Fibroblast of pulmonary artery (primary cell): Measurements from ENCODE around the gene XIST.
"Not testable (repeated sequence)": the region's sequence is repeated elsewhere in the genome, so short reads cannot be mapped to it uniquely, and the experiment has no call there.

Experiments used
- DNase-seq: peaks from one replicate; pipeline ENCODE4 v3.0.0-alpha.2; 2010; ENCODE audit warnings: low read depth
- H3K4me3 ChIP-seq: replicated peaks from 2 replicates; pipeline ENCODE4 v1.5.1; 2011; ENCODE audit warnings: low read depth, mild to moderate bottlenecking, control low read depth, low read length, moderate library complexity
- TF ChIP-seq, protein P1 (sequence below): IDR thresholded peaks from 2 replicates; pipeline ENCODE4 v1.5.1; 2011; ENCODE audit warnings: mild to moderate bottlenecking, control low read depth, low read length, inconsistent platforms; ENCODE audit errors: missing control alignments

The XIST gene

GRCh38 chrX:73812256-73812655, 40.3 kb downstream of the XIST start:
- no peak overlapping the region for H3K4me3 ChIP-seq
- TF ChIP-seq, protein P1, sequence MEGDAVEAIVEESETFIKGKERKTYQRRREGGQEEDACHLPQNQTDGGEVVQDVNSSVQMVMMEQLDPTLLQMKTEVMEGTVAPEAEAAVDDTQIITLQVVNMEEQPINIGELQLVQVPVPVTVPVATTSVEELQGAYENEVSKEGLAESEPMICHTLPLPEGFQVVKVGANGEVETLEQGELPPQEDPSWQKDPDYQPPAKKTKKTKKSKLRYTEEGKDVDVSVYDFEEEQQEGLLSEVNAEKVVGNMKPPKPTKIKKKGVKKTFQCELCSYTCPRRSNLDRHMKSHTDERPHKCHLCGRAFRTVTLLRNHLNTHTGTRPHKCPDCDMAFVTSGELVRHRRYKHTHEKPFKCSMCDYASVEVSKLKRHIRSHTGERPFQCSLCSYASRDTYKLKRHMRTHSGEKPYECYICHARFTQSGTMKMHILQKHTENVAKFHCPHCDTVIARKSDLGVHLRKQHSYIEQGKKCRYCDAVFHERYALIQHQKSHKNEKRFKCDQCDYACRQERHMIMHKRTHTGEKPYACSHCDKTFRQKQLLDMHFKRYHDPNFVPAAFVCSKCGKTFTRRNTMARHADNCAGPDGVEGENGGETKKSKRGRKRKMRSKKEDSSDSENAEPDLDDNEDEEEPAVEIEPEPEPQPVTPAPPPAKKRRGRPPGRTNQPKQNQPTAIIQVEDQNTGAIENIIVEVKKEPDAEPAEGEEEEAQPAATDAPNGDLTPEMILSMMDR: no peak
- no peak for DNase-seq

DNA sequence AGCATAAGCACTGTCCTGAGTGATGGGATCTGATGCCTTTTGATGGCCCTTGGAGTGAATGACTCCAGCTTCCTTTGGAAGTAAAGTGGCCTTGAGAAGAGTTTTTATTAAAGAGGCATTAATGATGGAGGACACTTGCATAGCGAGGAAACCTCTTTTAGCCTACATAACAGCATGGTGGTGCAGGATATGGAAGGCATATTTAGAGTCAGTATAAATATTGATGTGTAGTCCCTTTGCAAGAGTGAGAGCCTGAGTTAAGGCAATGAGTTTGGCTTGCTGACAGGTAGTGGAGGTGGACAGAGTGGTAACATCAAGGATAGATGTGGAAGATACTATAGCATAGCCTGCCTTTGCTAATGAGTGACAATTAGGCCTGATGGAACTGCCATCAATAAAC, 48.4 kb downstream of the XIST start:
- DNase-seq, H3K4me3 ChIP-seq: not testable (repeated sequence)

DNA sequence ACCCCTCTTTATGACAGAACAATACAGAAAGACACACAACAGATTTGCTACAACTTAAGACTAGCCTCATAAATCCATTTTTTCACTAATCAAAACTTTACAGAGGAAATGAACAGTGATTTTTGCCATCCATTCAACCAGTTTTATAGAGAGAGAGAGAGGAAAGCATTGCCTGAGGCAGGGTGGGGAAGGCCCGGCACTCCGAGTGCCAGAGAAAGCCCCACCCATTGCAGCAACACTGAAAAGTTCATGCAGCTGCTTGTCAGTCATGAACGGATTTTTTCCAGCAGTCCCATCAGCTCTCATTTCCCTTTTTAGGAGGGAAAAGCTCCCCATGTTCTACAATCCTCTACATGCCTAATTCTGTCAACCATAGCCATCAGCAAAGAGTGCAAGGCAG, 52.6 kb downstream of the XIST start:
- H3K4me3 ChIP-seq: no peak overlapping the region
- TF ChIP-seq, protein P1: no peak
- DNase-seq: no peak

GRCh38 chrX:73792511-73792910, 60.0 kb downstream of the XIST start:
- not testable (repeated sequence) for DNase-seq, H3K4me3 ChIP-seq

DNA sequence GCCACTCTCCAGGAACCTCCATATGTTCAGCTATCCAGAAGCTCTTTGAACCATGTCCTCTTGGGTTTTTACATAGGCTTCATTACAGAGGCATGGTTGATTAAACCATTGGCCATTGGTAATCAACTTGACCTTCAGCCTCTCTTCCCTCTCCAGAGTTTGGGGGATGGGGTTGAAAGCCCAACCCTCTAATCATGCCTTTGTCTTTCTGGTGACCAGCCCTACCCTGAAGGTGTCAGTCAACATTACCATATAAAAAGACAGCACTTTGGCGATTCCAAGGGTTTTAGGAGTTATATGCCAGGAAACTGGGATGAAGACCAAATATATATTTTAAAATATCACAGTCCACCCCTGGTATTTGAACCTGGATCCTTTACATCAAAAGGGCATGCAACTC, 67.0 kb downstream of the XIST start:
- TF ChIP-seq, protein P1: no peak
- no peak for DNase-seq
- H3K4me3 ChIP-seq: no peak overlapping the region
